Prostate gland (tissue), 2 donors: ENCODE measurements around the gene KRTAP10-10. TPM values are rescaled to one million over a fixed set of nuclear protein-coding genes. Genes with fewer than 3 reads are reported as not detected.
"Not testable (repeated sequence)": the region's sequence is repeated elsewhere in the genome, so short reads cannot be mapped to it uniquely, and the experiment has no call there.

ENCODE experiments used
- DNase-seq: peaks from one replicate; pipeline ENCODE4 v3.0.0-alpha.2; 2019; ENCODE audit warnings: low spot score
- H3K27ac ChIP-seq, 2 donors: fragments of 200-600 bp; sonication (generic); 2 replicates each; pipeline ENCODE4 v1.5.1; 2017 to 2019
- H3K27me3 ChIP-seq: fragments of 200-600 bp; sonication (generic); replicated peaks from 2 replicates; pipeline ENCODE4 v1.5.1; 2019; ENCODE audit not compliant: insufficient read depth
- H3K36me3 ChIP-seq, 2 donors: fragments of 200-600 bp; sonication (generic); 1 replicate in 1 of 2; 2 replicates in 1 of 2; pipeline versions ENCODE4 v1.5.1 to v1.8.1; 2017 to 2019
- H3K4me1 ChIP-seq: fragments of 200-600 bp; sonication (generic); replicated peaks from 2 replicates; pipeline ENCODE4 v1.5.1; 2019
- H3K4me3 ChIP-seq, 2 donors: fragments of 200-600 bp; sonication (generic); 2 replicates each; pipeline ENCODE4 v1.5.1; 2017 to 2019
- H3K9me3 ChIP-seq: fragments of 200-600 bp; sonication (generic); 2 replicates; pipeline ENCODE4 v1.5.1; 2017
- POLR2A ChIP-seq: fragments of 450-650 bp; IDR thresholded peaks from one replicate; pipeline ENCODE4 v1.6.1; 2016; ENCODE audit warnings: antibody characterized with exemption, mild to moderate bottlenecking
- POLR2AphosphoS5 ChIP-seq: sonication (generic); formaldehyde crosslinking; IDR thresholded peaks from one replicate; pipeline ENCODE4 v1.6.1; 2017; ENCODE audit warnings: antibody characterized with exemption
- WGBS: methylation state at CpG from one replicate; pipeline ENCODE4 v1.1.5; 2018; 5-methylcytosine and 5-hydroxymethylcytosine counted together
- intact Hi-C: fragments of 100-400 bp; cut with DNase I; formaldehyde crosslinking; loops from one replicate; pipeline ENCODE4 v1.14.2; 2022
- total RNA-seq, 2 donors: library from RNA; depleted of rRNA; stranded (reverse); fragments of >200 nt; gene quantifications; one replicate each; pipeline ENCODE4 v1.1.0, GENCODE V29; 2016
- TF ChIP-seq, protein P1 (sequence below), 4 experiments: fragments of 200-600 bp in 2 of 4; fragments of 450-650 bp in 2 of 4; sonication (generic) in 2 of 4; IDR thresholded peaks; 1 replicate in 3 of 4; 2 replicates in 1 of 4; pipeline ENCODE4 v1.5.1; 2016 to 2019; ENCODE audit warnings: antibody characterized with exemption in 4 of 4, mild to moderate bottlenecking in 2 of 4, moderate library complexity in 2 of 4

Gene KRTAP10-10
- total RNA-seq, 2 donors from 2014 or later = not detected

DNA sequence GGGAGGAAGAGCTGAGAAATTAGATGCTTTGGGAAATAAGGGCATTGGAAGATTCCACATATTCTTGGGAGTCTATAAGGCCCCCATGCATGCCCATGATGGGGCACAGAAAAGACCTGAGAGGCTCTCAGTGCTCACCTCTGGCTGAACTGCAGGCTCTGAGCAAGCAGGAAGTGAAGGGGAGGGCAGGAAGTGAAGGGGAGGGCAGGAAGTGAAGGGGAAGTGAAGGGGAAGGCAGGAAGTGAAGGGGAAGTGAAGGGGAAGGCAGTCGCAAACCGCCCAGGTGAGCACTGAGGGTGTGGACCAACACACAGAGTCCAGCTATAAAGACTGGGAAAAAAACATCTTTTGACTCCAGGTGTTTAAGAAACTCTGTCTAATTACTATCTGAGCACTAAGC is 6.7 kb upstream of the KRTAP10-10 start:
- H3K27ac ChIP-seq = no peak overlapping the region
- no peaks in the 10 kb centered on the region for H3K27me3 ChIP-seq
- intact Hi-C loops = no loop called here
- H3K36me3 ChIP-seq = no peaks in the 10 kb centered on the region
- H3K9me3 ChIP-seq = no peaks in the 10 kb centered on the region
- no peaks in the 10 kb centered on the region for H3K4me1 ChIP-seq
- TF ChIP-seq, protein P1, sequence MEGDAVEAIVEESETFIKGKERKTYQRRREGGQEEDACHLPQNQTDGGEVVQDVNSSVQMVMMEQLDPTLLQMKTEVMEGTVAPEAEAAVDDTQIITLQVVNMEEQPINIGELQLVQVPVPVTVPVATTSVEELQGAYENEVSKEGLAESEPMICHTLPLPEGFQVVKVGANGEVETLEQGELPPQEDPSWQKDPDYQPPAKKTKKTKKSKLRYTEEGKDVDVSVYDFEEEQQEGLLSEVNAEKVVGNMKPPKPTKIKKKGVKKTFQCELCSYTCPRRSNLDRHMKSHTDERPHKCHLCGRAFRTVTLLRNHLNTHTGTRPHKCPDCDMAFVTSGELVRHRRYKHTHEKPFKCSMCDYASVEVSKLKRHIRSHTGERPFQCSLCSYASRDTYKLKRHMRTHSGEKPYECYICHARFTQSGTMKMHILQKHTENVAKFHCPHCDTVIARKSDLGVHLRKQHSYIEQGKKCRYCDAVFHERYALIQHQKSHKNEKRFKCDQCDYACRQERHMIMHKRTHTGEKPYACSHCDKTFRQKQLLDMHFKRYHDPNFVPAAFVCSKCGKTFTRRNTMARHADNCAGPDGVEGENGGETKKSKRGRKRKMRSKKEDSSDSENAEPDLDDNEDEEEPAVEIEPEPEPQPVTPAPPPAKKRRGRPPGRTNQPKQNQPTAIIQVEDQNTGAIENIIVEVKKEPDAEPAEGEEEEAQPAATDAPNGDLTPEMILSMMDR (IDR thresholded peaks at IDR 0.05) = no peak
- TF ChIP-seq POLR2AphosphoS5 (no peak), POLR2A (no peak)
- DNase-seq = no peak
- no peak overlapping the region for H3K4me3 ChIP-seq
- 91% methylated on average over 2 of the region's 2 CpGs for WGBS

DNA sequence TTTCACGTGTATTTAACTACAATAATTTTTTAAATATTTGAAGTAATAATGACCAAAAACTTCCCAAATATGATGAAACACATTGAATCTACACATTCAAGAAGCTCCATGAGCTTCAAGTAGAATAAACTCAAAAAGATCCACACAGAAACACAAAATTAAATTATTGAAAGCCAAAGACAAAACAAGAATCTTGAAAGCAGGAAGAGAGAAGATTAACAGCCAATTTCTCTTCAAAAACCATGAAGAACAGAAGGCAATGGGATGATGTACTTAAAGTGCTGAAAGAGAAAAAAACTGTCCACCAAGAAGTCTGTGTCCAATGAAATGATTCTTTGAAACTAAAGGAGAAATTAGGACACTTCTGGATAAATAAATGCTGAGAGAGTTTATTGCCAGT is 5.1 kb upstream of the KRTAP10-10 start:
- Histone ChIP-seq H3K4me3 (no peak overlapping the region), H3K9me3 (no peaks in the 10 kb centered on the region), H3K36me3 (no peaks in the 10 kb centered on the region), H3K27ac (no peak overlapping the region), H3K27me3 (no peaks in the 10 kb centered on the region), H3K4me1 (no peaks in the 10 kb centered on the region)
- WGBS = 95% methylated on average over 1 of the region's 1 CpG
- no peak for DNase-seq
- TF ChIP-seq POLR2AphosphoS5 (no peak), POLR2A (no peak)
- TF ChIP-seq, protein P1 (IDR thresholded peaks at IDR 0.05) = no peak
- intact Hi-C loops = no loop called here

DNA sequence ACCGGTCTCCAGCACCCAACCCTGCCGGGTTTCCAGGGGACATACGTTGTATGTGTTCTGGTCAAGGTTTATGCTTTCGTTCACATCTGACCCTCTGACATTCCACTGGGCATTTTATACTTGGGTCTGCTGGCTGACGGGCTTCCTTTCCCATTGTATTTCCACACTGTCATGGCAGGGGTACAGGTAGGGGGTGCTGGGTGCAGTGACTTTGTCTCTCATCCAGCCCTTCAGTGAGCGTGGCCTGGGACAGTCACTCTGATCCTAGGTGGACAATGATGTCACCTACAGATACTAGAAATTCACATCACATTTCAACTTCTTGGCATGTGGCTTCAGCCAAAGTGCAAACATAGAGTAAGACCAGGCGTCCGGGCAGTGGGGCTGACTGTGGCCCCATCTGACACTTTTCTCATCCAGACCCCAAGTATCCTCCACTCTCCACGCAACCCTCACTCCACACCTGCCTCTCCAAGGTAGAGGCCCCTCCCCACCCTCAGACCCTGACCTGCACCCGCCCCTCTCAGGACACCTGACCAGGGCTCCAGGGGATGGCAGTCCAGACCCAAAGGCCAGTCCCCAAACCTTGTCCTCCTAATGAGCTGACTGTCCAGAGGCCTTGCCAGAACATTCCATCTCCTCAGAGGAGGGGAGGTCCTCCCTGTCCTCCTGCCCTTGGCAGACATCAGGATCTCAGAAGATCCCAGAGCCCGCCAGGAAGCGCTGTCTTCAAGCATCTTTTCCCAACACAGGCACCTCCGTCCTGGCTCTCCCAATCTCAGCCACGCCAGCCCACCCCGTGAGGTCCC is 743 bp upstream of the KRTAP10-10 start:
- WGBS = 77% methylated on average over 15 of the region's 15 CpGs
- intact Hi-C loops = no loop called here
- H3K27me3 ChIP-seq = peaks cover 3% of the 10 kb centered on the region

DNA sequence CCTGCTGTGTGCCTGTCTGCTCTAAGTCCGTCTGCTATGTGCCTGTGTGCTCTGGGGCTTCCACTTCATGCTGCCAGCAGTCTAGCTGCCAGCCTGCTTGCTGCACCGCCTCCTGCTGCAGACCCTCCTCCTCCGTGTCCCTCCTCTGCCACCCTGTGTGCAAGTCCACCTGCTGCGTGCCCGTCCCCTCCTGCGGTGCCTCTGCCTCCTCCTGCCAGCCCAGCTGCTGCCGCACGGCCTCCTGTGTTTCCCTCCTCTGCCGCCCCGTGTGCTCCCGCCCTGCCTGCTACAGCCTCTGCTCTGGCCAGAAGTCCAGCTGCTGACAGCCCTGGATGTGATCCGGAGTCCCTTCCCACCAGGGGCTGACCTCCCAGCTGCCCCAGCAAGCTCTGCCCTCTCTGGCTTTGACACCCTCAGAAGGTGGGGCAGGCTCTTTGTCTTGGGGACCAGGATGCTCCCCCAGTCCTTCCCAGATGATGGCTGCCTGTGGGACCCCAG is 744 bp downstream of the KRTAP10-10 start:
- H3K9me3 ChIP-seq, H3K27me3 ChIP-seq, intact Hi-C loops, H3K27ac ChIP-seq, H3K4me1 ChIP-seq, DNase-seq, H3K36me3 ChIP-seq, H3K4me3 ChIP-seq: not testable (repeated sequence)
- WGBS = 59% methylated on average over 8 of the region's 12 CpGs

More for the DNA sequence above, 743 bp upstream of the KRTAP10-10 start:
- no peak for DNase-seq
- Histone ChIP-seq H3K4me1 (no peaks in the 10 kb centered on the region), H3K9me3 (no peaks in the 10 kb centered on the region), H3K36me3 (no peaks in the 10 kb centered on the region), H3K4me3 (no peak overlapping the region), H3K27ac (no peak overlapping the region)
- TF ChIP-seq POLR2A (no peak), POLR2AphosphoS5 (no peak)
- TF ChIP-seq, protein P1 (IDR thresholded peaks at IDR 0.05) = no peak

DNA sequence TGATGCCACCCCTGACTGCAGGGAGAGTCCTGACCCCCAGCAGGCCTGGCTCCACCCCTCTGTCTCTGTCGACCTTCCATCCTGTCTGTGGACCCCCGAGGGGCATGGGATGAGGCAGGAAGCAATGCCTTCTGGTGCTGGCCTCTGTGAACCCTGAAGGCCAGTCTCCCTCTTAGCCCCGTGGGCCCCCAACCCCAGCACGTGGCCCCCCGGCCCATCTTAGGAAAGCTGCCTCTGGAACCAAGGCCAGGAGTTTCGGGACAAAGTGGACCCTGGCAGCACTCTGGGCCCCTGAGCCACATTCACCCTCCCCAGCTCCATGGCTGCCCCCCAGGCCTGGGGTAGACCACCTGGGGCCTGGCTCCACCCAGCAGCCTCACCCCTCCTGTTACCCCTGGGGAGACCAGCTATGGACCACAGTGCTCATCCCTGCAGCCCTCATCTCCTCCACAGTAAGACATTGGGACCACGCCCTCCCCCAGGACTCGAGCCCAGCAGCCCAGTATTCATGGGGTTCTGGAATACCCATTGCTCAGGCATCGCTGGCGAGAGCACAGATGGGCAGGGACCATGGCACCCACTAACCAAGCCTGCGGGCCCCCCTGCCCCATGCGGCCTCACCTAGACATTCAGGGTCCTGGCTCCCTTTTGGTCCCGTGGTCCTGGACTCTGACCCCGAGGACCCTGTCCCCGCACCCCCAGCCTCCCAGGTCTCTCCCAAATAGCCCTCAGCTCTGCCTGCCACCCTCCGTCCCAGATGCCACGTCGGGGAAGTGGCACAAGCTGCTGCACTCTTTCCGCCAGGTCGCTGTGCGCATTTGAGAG is 1.6 kb downstream of the KRTAP10-10 start:
- H3K9me3 ChIP-seq, intact Hi-C loops, H3K27ac ChIP-seq, H3K4me3 ChIP-seq, H3K4me1 ChIP-seq, DNase-seq, H3K36me3 ChIP-seq, H3K27me3 ChIP-seq: not testable (repeated sequence)
- WGBS = 88% methylated on average over 17 of the region's 21 CpGs
